Measurements from ENCODE around the gene CANT1. TPM values are rescaled to one million over a fixed set of nuclear protein-coding genes. Genes with fewer than 3 reads are reported as not detected.

Gene CANT1
- total RNA-seq, 2 donors from 2014 or later = 57.5 to 61.8 TPM

DNA sequence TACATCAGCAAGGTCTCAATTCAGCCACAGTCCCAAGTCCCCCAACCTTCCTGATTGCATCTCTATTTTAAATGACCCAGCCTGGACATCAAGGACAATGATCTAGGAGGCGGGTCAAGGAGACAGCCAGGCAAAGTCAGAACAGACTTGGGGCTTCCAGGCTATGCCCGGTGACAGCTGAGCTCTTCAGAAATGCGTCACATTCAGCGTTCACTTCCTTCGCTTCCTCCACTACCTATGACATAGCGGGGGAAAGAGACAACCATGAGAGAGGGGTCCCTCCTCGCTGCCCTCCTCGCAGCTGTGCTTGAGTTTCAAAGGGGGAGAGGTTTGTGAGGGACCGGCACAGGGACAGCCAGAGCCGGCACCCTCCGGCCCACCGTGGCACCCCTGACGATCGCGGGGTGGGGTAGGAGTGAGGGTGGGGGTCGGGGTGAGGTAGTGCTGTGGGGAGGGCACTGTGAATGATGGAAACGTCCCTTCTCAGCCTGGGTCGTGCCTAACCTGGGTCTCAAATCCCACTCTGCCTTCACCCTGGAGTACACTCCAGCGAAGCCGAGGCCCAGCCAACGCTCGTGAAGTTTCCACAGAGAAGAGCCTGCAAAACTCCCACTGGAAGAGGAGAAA is 17.5 kb downstream of the CANT1 start:
- Histone ChIP-seq H3K9me3 (ENCODE audit: control insufficient read depth, low read length) (no peaks in the 10 kb centered on the region), H3K27me3 (ENCODE audit: control insufficient read depth, insufficient read depth, low read length, poor library complexity, severe bottlenecking) (no peaks in the 10 kb centered on the region), H3K27ac (ENCODE audit: low read depth, low read length) (no peak overlapping the region), H3K4me1 (ENCODE audit: control insufficient read depth, insufficient read depth, low read length) (no peaks in the 10 kb centered on the region), H3K4me3 (ENCODE audit: low read length) (no peak overlapping the region), H3K36me3 (ENCODE audit: control insufficient read depth, insufficient read depth, low read length) (peaks cover 47% of the 10 kb centered on the region), H3K9ac (ENCODE audit: extremely low read depth, low read length, poor library complexity, severe bottlenecking) (no peak overlapping the region)
- TF ChIP-seq, protein P1, sequence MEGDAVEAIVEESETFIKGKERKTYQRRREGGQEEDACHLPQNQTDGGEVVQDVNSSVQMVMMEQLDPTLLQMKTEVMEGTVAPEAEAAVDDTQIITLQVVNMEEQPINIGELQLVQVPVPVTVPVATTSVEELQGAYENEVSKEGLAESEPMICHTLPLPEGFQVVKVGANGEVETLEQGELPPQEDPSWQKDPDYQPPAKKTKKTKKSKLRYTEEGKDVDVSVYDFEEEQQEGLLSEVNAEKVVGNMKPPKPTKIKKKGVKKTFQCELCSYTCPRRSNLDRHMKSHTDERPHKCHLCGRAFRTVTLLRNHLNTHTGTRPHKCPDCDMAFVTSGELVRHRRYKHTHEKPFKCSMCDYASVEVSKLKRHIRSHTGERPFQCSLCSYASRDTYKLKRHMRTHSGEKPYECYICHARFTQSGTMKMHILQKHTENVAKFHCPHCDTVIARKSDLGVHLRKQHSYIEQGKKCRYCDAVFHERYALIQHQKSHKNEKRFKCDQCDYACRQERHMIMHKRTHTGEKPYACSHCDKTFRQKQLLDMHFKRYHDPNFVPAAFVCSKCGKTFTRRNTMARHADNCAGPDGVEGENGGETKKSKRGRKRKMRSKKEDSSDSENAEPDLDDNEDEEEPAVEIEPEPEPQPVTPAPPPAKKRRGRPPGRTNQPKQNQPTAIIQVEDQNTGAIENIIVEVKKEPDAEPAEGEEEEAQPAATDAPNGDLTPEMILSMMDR (conservative IDR thresholded peaks at IDR 0.05) = no peak
- WGBS, 2 experiments (ENCODE audit: insufficient coverage in 1 of 2, insufficient read length in 1 of 2) = 93 to 94% methylated on average over 8 to 22 of the region's 22 CpGs
- Mint-ChIP-seq H3K27me3 (ENCODE audit: insufficient read depth) (no peaks in the 10 kb centered on the region), H3K9me3 (no peaks in the 10 kb centered on the region), H3K27ac (no peak overlapping the region), H3K4me1 (no peaks in the 10 kb centered on the region), H3K36me3 (ENCODE audit: low read depth) (peaks cover 65% of the 10 kb centered on the region), H3K4me3 (no peak overlapping the region)
- peak; percentile 31 for DNase-seq

GRCh38 chr17:78991017-78991738 is 18.4 kb downstream of the CANT1 start:
- 94 to 98% methylated on average over 31 to 33 of the region's 33 CpGs for WGBS, 2 experiments (ENCODE audit: insufficient coverage in 1 of 2, insufficient read length in 1 of 2)
- Mint-ChIP-seq H3K27ac (no peak overlapping the region), H3K27me3 (ENCODE audit: insufficient read depth) (no peaks in the 10 kb centered on the region), H3K9me3 (no peaks in the 10 kb centered on the region), H3K4me1 (peaks cover 8% of the 10 kb centered on the region), H3K36me3 (ENCODE audit: low read depth) (peaks cover 57% of the 10 kb centered on the region), H3K4me3 (no peak overlapping the region)
- Histone ChIP-seq H3K27ac (ENCODE audit: low read depth, low read length) (no peak overlapping the region), H3K4me3 (ENCODE audit: low read length) (no peak overlapping the region), H3K4me1 (ENCODE audit: control insufficient read depth, insufficient read depth, low read length) (peaks cover 5% of the 10 kb centered on the region), H3K9me3 (ENCODE audit: control insufficient read depth, low read length) (no peaks in the 10 kb centered on the region), H3K27me3 (ENCODE audit: control insufficient read depth, insufficient read depth, low read length, poor library complexity, severe bottlenecking) (no peaks in the 10 kb centered on the region), H3K36me3 (ENCODE audit: control insufficient read depth, insufficient read depth, low read length) (peaks cover 38% of the 10 kb centered on the region), H3K9ac (ENCODE audit: extremely low read depth, low read length, poor library complexity, severe bottlenecking) (no peak overlapping the region)
- DNase-seq = peak; percentile 44
- TF ChIP-seq, protein P1 (conservative IDR thresholded peaks at IDR 0.05) = no peak

GRCh38 chr17:78990349-78991016 is 19.1 kb downstream of the CANT1 start:
- Histone ChIP-seq H3K36me3 (ENCODE audit: control insufficient read depth, insufficient read depth, low read length) (peaks cover 37% of the 10 kb centered on the region), H3K27ac (ENCODE audit: low read depth, low read length) (no peak overlapping the region), H3K4me1 (ENCODE audit: control insufficient read depth, insufficient read depth, low read length) (peaks cover 5% of the 10 kb centered on the region), H3K4me3 (ENCODE audit: low read length) (no peak overlapping the region), H3K9me3 (ENCODE audit: control insufficient read depth, low read length) (no peaks in the 10 kb centered on the region), H3K27me3 (ENCODE audit: control insufficient read depth, insufficient read depth, low read length, poor library complexity, severe bottlenecking) (no peaks in the 10 kb centered on the region), H3K9ac (ENCODE audit: extremely low read depth, low read length, poor library complexity, severe bottlenecking) (no peak overlapping the region)
- H3K4me3 Mint-ChIP-seq = no peak overlapping the region
- no peaks in the 10 kb centered on the region for H3K27me3 Mint-ChIP-seq (ENCODE audit: insufficient read depth)
- H3K9me3 Mint-ChIP-seq = no peaks in the 10 kb centered on the region
- peaks cover 52% of the 10 kb centered on the region for H3K36me3 Mint-ChIP-seq (ENCODE audit: low read depth)
- DNase-seq = no peak
- no peak overlapping the region for H3K27ac Mint-ChIP-seq
- WGBS, 2 experiments (ENCODE audit: insufficient coverage in 1 of 2, insufficient read length in 1 of 2) = 95 to 96% methylated on average over 21 to 29 of the region's 29 CpGs
- peaks cover 11% of the 10 kb centered on the region for H3K4me1 Mint-ChIP-seq
- TF ChIP-seq, protein P1 (conservative IDR thresholded peaks at IDR 0.05) = no peak

Data from endodermal cell (in vitro differentiated cells).